Spleen (tissue), 7 donors: ENCODE data around the gene TEDC2.

Source experiments
- CTCF ChIP-seq, 11 experiments: fragments of 200-600 bp in 7 of 11; fragments of 450-650 bp in 4 of 11; sonication (generic) in 4 of 11; IDR thresholded peaks in 8 of 11; conservative IDR thresholded peaks in 3 of 11; 1 replicate in 7 of 11; 2 replicates in 4 of 11; pipeline versions ENCODE4 v1.4.0 to v1.8.0; 2016 to 2021; ENCODE audit warnings: antibody characterized with exemption in 11 of 11, inconsistent platforms in 4 of 11, mild to moderate bottlenecking in 1 of 11
- POLR2A ChIP-seq, 3 donors: fragments of 450-650 bp; IDR thresholded peaks; one replicate each; pipeline ENCODE4 v1.5.1; 2017; ENCODE audit warnings: antibody characterized with exemption in 3 of 3, mild to moderate bottlenecking in 1 of 3
- donor health status: DM: no; HTN: no; CAD: no; lungs with moderate emphysema.
- donor health status: DM: no; HTN: no; CAD: no.
- donor health status: DM: no; HTN: no; CAD: no.

- TF ChIP-seq CTCF (IDR thresholded peaks at IDR 0.05 in 8 of 11, conservative IDR thresholded peaks at IDR 0.05 in 3 of 11) (no peak), POLR2A (IDR thresholded peaks at IDR 0.05) (no peak)
Observed at GRCh38 chr16:2432286-2432685, 27.6 kb upstream of the TEDC2 start.
